HEK293T (cell line): ENCODE data around the gene SH2D3C.

Experiments
- CTCF ChIA-PET: fragments of 350-600 bp; formaldehyde crosslinking; extraction: SDS; loops from one replicate; lab custom pipeline; 2021; ENCODE audit warnings: antibody characterized with exemption, inconsistent platforms; lab: Yijun Ruan, JAX
- POLR2A ChIA-PET: fragments of 350-600 bp; formaldehyde crosslinking; extraction: SDS; loops from one replicate; lab custom pipeline; 2020; ENCODE audit warnings: antibody characterized with exemption, inconsistent platforms; lab: Yijun Ruan, JAX
- DNase-seq: peaks from one replicate; pipeline ENCODE4 v3.0.0; 2012; ENCODE audit warnings: mixed read lengths; ENCODE audit errors: extremely low spot score
- ARNT ChIP-seq: fragments of 450-650 bp; IDR thresholded peaks from 2 replicates; pipeline ENCODE4 v1.6.1; 2017; ENCODE audit warnings: mild to moderate bottlenecking
- BHLHE40 ChIP-seq: fragments of 450-650 bp; IDR thresholded peaks from 2 replicates; pipeline ENCODE4 v1.6.1; 2016; ENCODE audit warnings: mild to moderate bottlenecking, moderate library complexity, borderline replicate concordance
- CTBP1 ChIP-seq: fragments of 450-650 bp; IDR thresholded peaks from 2 replicates; pipeline ENCODE4 v1.6.1; 2016; ENCODE audit warnings: borderline replicate concordance
- ELF4 ChIP-seq: fragments of 450-650 bp; IDR thresholded peaks from 2 replicates; pipeline ENCODE4 v1.6.1; 2017; ENCODE audit warnings: antibody characterized with exemption
- FOXA1 ChIP-seq: fragments of 450-650 bp; IDR thresholded peaks from 2 replicates; pipeline ENCODE4 v1.6.1; 2016; ENCODE audit warnings: mild to moderate bottlenecking
- FOXK2 ChIP-seq: fragments of 450-650 bp; IDR thresholded peaks from 2 replicates; pipeline ENCODE4 v1.6.1; 2016; ENCODE audit warnings: mild to moderate bottlenecking
- FOXM1 ChIP-seq: fragments of 450-650 bp; IDR thresholded peaks from 2 replicates; pipeline ENCODE4 v1.6.1; 2017; ENCODE audit warnings: mild to moderate bottlenecking, borderline replicate concordance
- HDGF ChIP-seq: fragments of 450-650 bp; IDR thresholded peaks from 2 replicates; pipeline ENCODE4 v1.6.1; 2017; ENCODE audit warnings: antibody characterized with exemption, borderline replicate concordance
- L3MBTL2 ChIP-seq: fragments of 450-650 bp; conservative IDR thresholded peaks from 2 replicates; pipeline ENCODE4 v1.6.1; 2016; ENCODE audit warnings: mild to moderate bottlenecking
- LEF1 ChIP-seq: fragments of 450-650 bp; IDR thresholded peaks from 2 replicates; pipeline ENCODE4 v1.6.1; 2017; ENCODE audit warnings: mild to moderate bottlenecking, borderline replicate concordance
- NFRKB ChIP-seq: fragments of 450-650 bp; IDR thresholded peaks from 2 replicates; pipeline ENCODE4 v1.6.1; 2016; ENCODE audit warnings: mild to moderate bottlenecking, moderate library complexity
- PKNOX1 ChIP-seq: fragments of 450-650 bp; IDR thresholded peaks from 2 replicates; pipeline ENCODE4 v1.6.1; 2016
- SP1 ChIP-seq: fragments of 450-650 bp; IDR thresholded peaks from 2 replicates; pipeline ENCODE4 v1.6.1; 2017
- SUZ12 ChIP-seq: fragments of 450-650 bp; IDR thresholded peaks from 2 replicates; pipeline ENCODE4 v1.6.1; 2016; ENCODE audit warnings: mild to moderate bottlenecking
- TARDBP ChIP-seq: fragments of 450-650 bp; IDR thresholded peaks from 2 replicates; pipeline ENCODE4 v1.6.1; 2016
- ZNF384 ChIP-seq: fragments of 450-650 bp; IDR thresholded peaks from 2 replicates; pipeline ENCODE4 v1.6.1; 2016

Gene SH2D3C

GRCh38 chr9:127792417-127793031 lies 14.1 kb upstream of the SH2D3C start:
- TF ChIP-seq NFRKB (no peak), HDGF (no peak), SP1 (no peak), ELF4 (no peak)
- DNase-seq = no peak
- ChIA-PET CTCF (interaction anchor here (0.9 kb wide), 1 partner anchor 78 kb away, joined by 3 read pairs; no protein-coding TSS in a partner anchor), POLR2A (interaction anchor here (1.4 to 1.5 kb wide), 2 partner anchors 9 to 29 kb away, joined by 5 read pairs; no protein-coding TSS in a partner anchor)

GRCh38 chr9:127791085-127791484 lies 12.6 kb upstream of the SH2D3C start:
- POLR2A ChIA-PET = no interaction called here
- no peak for TF ChIP-seq SP1
- no peak for TF ChIP-seq SUZ12
- TF ChIP-seq HDGF = no peak
- no peak for TF ChIP-seq NFRKB
- no peak for TF ChIP-seq BHLHE40
- TF ChIP-seq FOXK2 = no peak
- no peak for TF ChIP-seq L3MBTL2
- no peak for TF ChIP-seq LEF1
- TF ChIP-seq ELF4 = no peak
- TF ChIP-seq FOXM1 = no peak
- TF ChIP-seq FOXA1 = no peak
- TF ChIP-seq ZNF384 = no peak
- DNase-seq = no peak
- CTCF ChIA-PET = no interaction called here

- CTCF ChIA-PET = no interaction called here
These were observed 11.8 kb upstream of the SH2D3C start for GRCh38 chr9:127790094-127790855.

GRCh38 chr9:127789179-127789578 lies 10.7 kb upstream of the SH2D3C start:
- no peak for TF ChIP-seq FOXA1
- no peak for TF ChIP-seq FOXM1
- TF ChIP-seq CTBP1 = no peak
- no peak for TF ChIP-seq ZNF384
- TF ChIP-seq ELF4 = no peak
- TF ChIP-seq NFRKB = no peak
- no peak for TF ChIP-seq SP1
- TF ChIP-seq SUZ12 = no peak
- TF ChIP-seq BHLHE40 = no peak
- DNase-seq = no peak
- POLR2A ChIA-PET = no interaction called here
- CTCF ChIA-PET = no interaction called here

More at GRCh38 chr9:127790094-127790855, 11.8 kb upstream of the SH2D3C start:
- POLR2A ChIA-PET = no interaction called here
- TF ChIP-seq ELF4 (no peak), NFRKB (no peak), FOXK2 (no peak), ARNT (no peak), SUZ12 (no peak), LEF1 (no peak), CTBP1 (no peak), BHLHE40 (no peak), FOXA1 (no peak), TARDBP (no peak), HDGF (no peak)
- no peak for DNase-seq

GRCh38 chr9:127788337-127789011 lies 10.0 kb upstream of the SH2D3C start:
- CTCF ChIA-PET = no interaction called here
- TF ChIP-seq FOXK2 (no peak), BHLHE40 (no peak), L3MBTL2 (no peak), SUZ12 (no peak), TARDBP (no peak), FOXM1 (no peak), PKNOX1 (no peak)
- POLR2A ChIA-PET = no interaction called here
- no peak for DNase-seq

GRCh38 chr9:127786773-127787104 lies 8.3 kb upstream of the SH2D3C start:
- ChIA-PET CTCF (interaction anchor here (0.7 kb wide), 1 partner anchor 174 kb away, joined by 3 read pairs; no protein-coding TSS in a partner anchor), POLR2A (interaction anchor here (1.0 kb wide), 1 partner anchor 12 kb away, joined by 3 read pairs; no protein-coding TSS in a partner anchor)
- TF ChIP-seq SP1 (no peak), TARDBP (no peak), FOXM1 (no peak), FOXA1 (no peak), HDGF (no peak), LEF1 (no peak), L3MBTL2 (no peak), CTBP1 (no peak), SUZ12 (no peak), ARNT (no peak), ZNF384 (no peak), PKNOX1 (no peak), BHLHE40 (no peak), FOXK2 (no peak), ELF4 (no peak), NFRKB (no peak)
- no peak for DNase-seq
